ENCODE measurements around the gene GLUD2. TPM values are rescaled to one million over a fixed set of nuclear protein-coding genes. Genes with fewer than 3 reads are reported as not detected.

Gene GLUD2
- total and polyA plus RNA-seq, 4 experiments from 2014 or later, result 0.32 to 0.53 (median 0.43) TPM

Other genes starting within 250 kb of the GLUD2 start
- not detected for gene CT47B1, start 171.7 kb upstream of the GLUD2 start, total RNA-seq
- gene CT47B1, start 171.7 kb upstream of the GLUD2 start, polyA plus RNA-seq, result not detected
- gene CT47A11, start 110.5 kb upstream of the GLUD2 start, total RNA-seq, result not detected
- gene CT47A11, start 110.5 kb upstream of the GLUD2 start, polyA plus RNA-seq, result not detected
- gene CT47A10, start 105.6 kb upstream of the GLUD2 start, total RNA-seq, result not detected
- not detected for gene CT47A10, start 105.6 kb upstream of the GLUD2 start, polyA plus RNA-seq
- gene CT47A9, start 100.7 kb upstream of the GLUD2 start, total RNA-seq, result not detected
- not detected for gene CT47A9, start 100.7 kb upstream of the GLUD2 start, polyA plus RNA-seq
- gene CT47A8, start 95.9 kb upstream of the GLUD2 start, total RNA-seq, result not detected
- not detected for gene CT47A8, start 95.9 kb upstream of the GLUD2 start, polyA plus RNA-seq
- gene CT47A7, start 91.0 kb upstream of the GLUD2 start, total RNA-seq, result not detected
- not detected for gene CT47A7, start 91.0 kb upstream of the GLUD2 start, polyA plus RNA-seq
- gene CT47A6, start 86.1 kb upstream of the GLUD2 start, total RNA-seq, result not detected
- gene CT47A6, start 86.1 kb upstream of the GLUD2 start, polyA plus RNA-seq, result not detected
- not detected for gene CT47A5, start 81.3 kb upstream of the GLUD2 start, total RNA-seq
- gene CT47A5, start 81.3 kb upstream of the GLUD2 start, polyA plus RNA-seq, result not detected
- gene CT47A4, start 76.4 kb upstream of the GLUD2 start, total RNA-seq, result not detected
- gene CT47A4, start 76.4 kb upstream of the GLUD2 start, polyA plus RNA-seq, result not detected
- not detected for gene CT47A3, start 71.5 kb upstream of the GLUD2 start, total RNA-seq
- gene CT47A3, start 71.5 kb upstream of the GLUD2 start, polyA plus RNA-seq, result not detected
- not detected for gene CT47A2, start 66.7 kb upstream of the GLUD2 start, total RNA-seq
- gene CT47A2, start 66.7 kb upstream of the GLUD2 start, polyA plus RNA-seq, result not detected
- gene CT47A1, start 61.9 kb upstream of the GLUD2 start, total RNA-seq, result not detected
- gene CT47A1, start 61.9 kb upstream of the GLUD2 start, polyA plus RNA-seq, result not detected